ENCODE data around the gene NFIX. TPM values are rescaled to one million over a fixed set of nuclear protein-coding genes. Genes with fewer than 3 reads are reported as not detected.

Gene NFIX
- total RNA-seq, 4 donors from 2014 or later = 27.4 to 381 (median 78.4) TPM

DNA sequence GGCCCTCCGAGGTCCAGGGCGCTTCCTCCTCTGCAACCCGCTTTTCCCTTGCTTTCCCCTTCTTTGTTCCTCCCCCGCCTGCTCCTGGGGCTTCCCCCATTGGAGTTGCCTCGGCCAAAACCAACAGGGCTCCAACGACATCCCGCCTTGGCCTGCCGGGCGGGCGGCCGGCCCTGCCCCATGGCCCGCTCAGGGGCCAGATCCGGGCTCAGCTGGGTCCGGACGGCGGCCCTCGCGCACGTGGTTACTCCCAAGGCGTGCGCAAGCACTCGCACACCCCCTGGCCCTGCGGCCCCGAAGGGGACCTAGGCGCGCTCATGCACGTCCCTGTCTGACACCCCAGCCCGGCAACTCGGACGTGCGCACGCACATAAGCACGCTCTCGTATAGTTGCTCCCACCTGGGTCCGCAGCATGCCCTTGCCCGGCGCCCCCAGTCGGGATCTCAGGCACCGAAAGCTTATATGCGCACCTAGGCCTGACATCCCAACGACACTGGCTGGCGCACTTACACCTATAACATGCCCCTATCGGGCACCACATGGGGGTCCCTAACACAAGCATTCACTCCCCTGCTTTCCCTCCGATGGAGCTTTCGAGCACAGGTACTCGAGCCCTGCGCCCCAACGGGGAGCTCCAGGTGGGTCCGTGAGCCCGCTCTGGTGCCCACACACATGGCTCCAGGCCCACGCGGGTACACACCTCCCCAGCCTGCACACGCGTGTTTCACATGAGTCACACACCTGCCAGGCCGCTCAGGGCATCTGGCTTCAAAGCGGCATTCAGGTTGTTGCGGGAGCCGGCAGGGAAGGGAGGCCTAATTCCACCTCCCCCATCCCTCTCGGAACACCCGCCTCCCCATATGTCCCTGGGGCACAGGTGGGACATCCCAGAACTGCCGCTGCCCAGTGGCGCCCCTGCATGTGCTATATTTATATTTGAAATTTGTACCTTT, 15.0 kb downstream of the NFIX start:
- peak; percentile 64 to 72 for DNase-seq
- H3K9me3 ChIP-seq = no peaks in the 10 kb centered on the region
- intact Hi-C loops (cut with DNase I; ENCODE audit: low total_unique reads) = no loop called here
- H3K36me3 ChIP-seq = no peaks in the 10 kb centered on the region
- peak overlapping the region; percentile 95 to 99 for H3K27ac ChIP-seq
- peaks cover 8 to 52% of the 10 kb centered on the region in 2 donors for H3K4me1 ChIP-seq
- no peak for TF ChIP-seq POLR2A (IDR thresholded peaks at IDR 0.05)
- TF ChIP-seq, protein P1, sequence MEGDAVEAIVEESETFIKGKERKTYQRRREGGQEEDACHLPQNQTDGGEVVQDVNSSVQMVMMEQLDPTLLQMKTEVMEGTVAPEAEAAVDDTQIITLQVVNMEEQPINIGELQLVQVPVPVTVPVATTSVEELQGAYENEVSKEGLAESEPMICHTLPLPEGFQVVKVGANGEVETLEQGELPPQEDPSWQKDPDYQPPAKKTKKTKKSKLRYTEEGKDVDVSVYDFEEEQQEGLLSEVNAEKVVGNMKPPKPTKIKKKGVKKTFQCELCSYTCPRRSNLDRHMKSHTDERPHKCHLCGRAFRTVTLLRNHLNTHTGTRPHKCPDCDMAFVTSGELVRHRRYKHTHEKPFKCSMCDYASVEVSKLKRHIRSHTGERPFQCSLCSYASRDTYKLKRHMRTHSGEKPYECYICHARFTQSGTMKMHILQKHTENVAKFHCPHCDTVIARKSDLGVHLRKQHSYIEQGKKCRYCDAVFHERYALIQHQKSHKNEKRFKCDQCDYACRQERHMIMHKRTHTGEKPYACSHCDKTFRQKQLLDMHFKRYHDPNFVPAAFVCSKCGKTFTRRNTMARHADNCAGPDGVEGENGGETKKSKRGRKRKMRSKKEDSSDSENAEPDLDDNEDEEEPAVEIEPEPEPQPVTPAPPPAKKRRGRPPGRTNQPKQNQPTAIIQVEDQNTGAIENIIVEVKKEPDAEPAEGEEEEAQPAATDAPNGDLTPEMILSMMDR (IDR thresholded peaks at IDR 0.05) = no peak
- H3K27me3 ChIP-seq = no peaks in the 10 kb centered on the region
- H3K4me3 ChIP-seq = peak overlapping the region in 1 of 2 donors; percentile 12

DNA sequence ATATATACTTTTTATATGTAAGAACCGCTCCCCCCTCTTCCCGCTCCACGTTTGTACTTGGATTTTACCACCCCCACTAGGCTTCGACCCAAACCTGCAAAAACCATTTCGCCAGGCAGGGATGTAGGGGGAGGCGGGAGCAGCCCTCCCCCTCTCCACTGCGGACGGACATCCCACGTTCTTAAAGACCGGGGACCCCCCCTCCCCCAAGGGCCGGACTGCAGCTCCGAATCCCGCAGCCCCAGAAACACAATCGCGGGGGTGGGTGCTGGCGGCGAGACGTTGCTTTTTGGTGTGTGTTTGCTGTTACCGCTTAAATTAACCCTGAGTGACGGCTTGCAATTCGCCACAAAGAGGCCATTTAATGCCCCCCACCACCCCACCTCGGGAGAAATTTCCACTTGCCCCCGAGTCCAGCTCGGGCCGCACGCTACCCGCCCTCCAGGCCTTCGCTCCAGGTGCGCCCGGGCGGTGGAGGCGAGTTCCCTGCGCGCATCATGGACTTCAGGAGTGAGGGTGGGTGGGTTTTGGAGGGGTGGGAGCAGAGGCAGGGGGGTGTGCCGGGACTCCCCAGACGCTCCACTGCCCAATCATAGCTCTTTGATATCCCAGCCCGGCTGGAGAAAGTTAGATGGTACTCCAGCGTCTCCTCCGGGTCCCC, 15.8 kb downstream of the NFIX start:
- H3K36me3 ChIP-seq = no peaks in the 10 kb centered on the region
- DNase-seq = peak in 1 of 2 donors; percentile 49
- H3K27ac ChIP-seq = peak overlapping the region; percentile 95 to 99
- TF ChIP-seq POLR2A (IDR thresholded peaks at IDR 0.05) = no peak
- TF ChIP-seq, protein P1 (IDR thresholded peaks at IDR 0.05) = no peak
- H3K4me1 ChIP-seq = peaks cover 8 to 46% of the 10 kb centered on the region in 2 donors
- no peaks in the 10 kb centered on the region for H3K9me3 ChIP-seq
- peak overlapping the region; percentile 6 to 12 for H3K4me3 ChIP-seq
- H3K27me3 ChIP-seq = no peaks in the 10 kb centered on the region
- intact Hi-C loops (cut with DNase I; ENCODE audit: low total_unique reads) = no loop called here

DNA sequence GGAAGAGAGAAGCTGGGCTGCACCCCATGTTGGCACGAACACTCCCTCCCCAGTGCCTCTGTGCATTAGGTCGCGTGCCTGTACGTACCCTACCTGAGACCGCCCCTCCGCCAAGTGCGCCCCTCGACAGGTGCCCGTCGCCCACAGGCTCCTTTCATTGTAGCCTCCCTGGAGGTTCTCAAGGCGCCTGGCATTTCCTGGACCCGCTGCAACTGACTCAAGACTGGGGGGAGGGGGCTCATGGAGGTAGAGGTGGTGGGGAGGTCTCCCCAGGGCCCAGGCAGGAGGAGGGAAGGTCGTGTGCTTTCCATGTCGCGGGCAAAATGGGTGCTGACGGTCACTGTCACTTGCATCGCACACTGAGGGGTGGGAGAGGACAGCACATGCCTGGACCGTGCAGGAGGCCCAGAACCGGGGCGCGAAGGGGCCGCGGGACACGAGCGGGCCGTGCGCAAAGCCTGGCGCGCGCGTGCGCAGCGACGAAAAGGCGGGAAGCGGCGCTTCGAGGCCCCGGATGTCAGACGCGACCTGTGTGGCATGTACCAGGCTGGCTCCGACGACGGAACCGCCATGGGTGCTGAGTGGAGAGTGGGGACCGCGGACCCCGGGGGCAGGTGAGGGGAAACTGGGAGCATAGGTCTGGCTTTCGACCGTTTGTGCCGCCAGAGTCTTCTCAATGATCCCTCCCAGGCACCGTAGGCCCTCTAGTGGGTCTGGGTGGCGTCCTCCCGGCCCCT, 16.5 kb downstream of the NFIX start:
- H3K4me1 ChIP-seq = peaks cover 8 to 40% of the 10 kb centered on the region in 2 donors
- DNase-seq = peak in 1 of 2 donors; percentile 46
- H3K4me3 ChIP-seq = peak overlapping the region; percentile 39 to 42
- TF ChIP-seq POLR2A (IDR thresholded peaks at IDR 0.05) = no peak
- TF ChIP-seq, protein P1 (IDR thresholded peaks at IDR 0.05) = no peak
- H3K27me3 ChIP-seq = no peaks in the 10 kb centered on the region
- H3K9me3 ChIP-seq = no peaks in the 10 kb centered on the region
- H3K27ac ChIP-seq = peak overlapping the region; percentile 95 to 99
- intact Hi-C loops (cut with DNase I; ENCODE audit: low total_unique reads) = no loop called here
- no peaks in the 10 kb centered on the region for H3K36me3 ChIP-seq

DNA sequence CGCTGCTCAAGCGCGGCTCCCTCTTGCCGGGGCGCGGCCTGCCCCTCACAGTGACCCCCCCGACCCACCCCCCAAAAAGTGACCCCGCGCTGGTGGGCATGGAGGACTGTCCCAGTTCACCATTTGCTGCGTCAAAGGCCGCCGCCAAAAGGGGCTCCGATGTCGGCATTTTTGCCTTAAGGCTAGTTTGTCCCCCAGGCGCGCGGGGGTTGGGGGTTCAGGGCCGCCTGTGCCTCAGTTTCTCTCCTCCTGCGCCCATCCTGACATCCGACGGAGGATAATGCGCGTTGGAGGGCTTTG, 17.1 kb downstream of the NFIX start:
- H3K4me1 ChIP-seq = peaks cover 8 to 41% of the 10 kb centered on the region in 2 donors
- no peaks in the 10 kb centered on the region for H3K9me3 ChIP-seq
- intact Hi-C loops (cut with DNase I; ENCODE audit: low total_unique reads) = no loop called here
- peak overlapping the region; percentile 39 to 42 for H3K4me3 ChIP-seq
- H3K27ac ChIP-seq = peak overlapping the region; percentile 95 to 99
- no peaks in the 10 kb centered on the region for H3K36me3 ChIP-seq
- H3K27me3 ChIP-seq = no peaks in the 10 kb centered on the region
- no peak for DNase-seq
- no peak for TF ChIP-seq POLR2A (IDR thresholded peaks at IDR 0.05)
- TF ChIP-seq, protein P1 (IDR thresholded peaks at IDR 0.05) = no peak
